Jurkat, Clone E6-1 (cell line): ENCODE measurements around the gene MKKS. TPM values are rescaled to one million over a fixed set of nuclear protein-coding genes. Genes with fewer than 3 reads are reported as not detected.

Source experiments
- DNase-seq: peaks from one replicate; pipeline ENCODE4 v3.0.0-alpha.2; 2011; ENCODE audit warnings: low read depth, low spot score
- H3K4me3 ChIP-seq: 2 replicates; pipeline ENCODE4 v1.5.1; 2011; ENCODE audit warnings: mild to moderate bottlenecking, low read length, control low read depth, moderate library complexity
- polyA plus RNA-seq: library from polyadenylated mRNA; unstranded; fragments of >200 nt; gene quantifications from one replicate; pipeline ENCODE4 v1.2.1, GENCODE V29; 2012; ENCODE audit warnings: missing spikeins; ENCODE audit not compliant: insufficient read length, insufficient read depth

The MKKS gene
- polyA plus RNA-seq: 15.2 TPM

DNA sequence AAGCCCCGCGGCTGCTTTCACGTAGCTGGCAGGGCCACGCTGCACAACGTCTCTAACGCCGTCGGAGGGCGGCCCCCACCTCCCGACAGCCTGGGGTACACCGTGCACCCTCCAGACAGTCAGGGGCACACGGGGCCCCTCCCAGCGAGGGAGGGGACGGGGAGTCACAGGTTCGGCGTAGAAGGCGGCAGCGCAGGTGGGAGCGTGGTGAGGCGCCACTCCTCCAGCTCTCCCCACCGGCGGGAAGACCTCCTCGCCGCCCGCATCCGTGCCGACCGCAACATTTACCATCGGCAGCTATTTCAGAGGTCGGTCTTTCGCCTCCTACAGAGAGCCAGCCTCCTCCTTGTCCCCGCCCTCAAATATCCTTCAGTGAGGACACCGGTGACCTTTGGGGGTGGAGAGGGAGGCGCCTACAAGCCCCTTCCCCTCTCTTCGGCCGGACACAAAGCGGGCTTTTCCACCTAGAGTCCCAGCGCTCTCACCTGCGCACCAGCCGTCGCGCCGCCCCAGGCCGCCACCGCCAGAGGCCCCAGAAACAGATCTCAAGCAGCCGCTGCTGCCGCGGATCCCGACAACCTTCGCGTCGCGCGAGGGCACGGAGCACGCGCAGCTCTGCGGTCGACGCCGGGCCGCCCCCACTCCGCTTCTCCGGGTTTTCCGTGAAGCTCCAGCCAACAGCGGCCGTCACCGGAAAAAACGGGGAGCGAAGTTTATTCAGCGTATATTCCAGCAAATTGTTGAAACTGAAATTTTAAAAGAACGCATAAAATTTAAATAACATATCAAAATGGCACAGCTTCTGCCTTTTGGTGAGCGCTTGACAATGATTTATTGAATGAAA lies at the start of gene MKKS:
Gene MKKS, minus strand, starts transcription at position 600 of the 844 bp plus-strand sequence. CDS start 20,708 bp downstream, outside the sequence.
- peak; percentile 87 for DNase-seq
- H3K4me3 ChIP-seq: peak within 1 kb of the TSS; percentile 63

GRCh38 chr20:10483691-10484090 lies 49.7 kb upstream of the MKKS start:
- DNase-seq: no peak
- no peak overlapping the region for H3K4me3 ChIP-seq

- DNase-seq: no peak
- H3K4me3 ChIP-seq: no peak overlapping the region
Observed at GRCh38 chr20:10481676-10482075, 47.7 kb upstream of the MKKS start.

DNA sequence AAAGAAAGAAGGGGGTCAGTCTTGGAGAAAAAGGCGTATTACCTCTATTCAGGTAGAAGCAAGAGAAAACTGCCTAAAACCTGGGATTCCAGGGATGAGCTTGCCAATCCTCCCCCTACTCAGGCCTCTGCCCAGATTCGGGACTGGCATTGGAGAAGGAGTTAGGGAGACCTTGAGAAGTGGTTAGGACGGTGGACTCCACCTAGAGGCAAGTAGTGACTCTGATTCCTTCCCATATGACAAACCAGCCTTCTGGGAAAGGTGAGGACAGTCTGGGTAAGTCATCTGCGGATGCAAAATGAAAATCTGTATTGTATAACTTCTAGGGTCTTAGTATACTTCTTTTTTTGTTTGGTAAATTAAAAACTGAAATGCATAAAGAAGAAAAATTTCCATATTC lies 44.9 kb upstream of the MKKS start:
- DNase-seq: no peak
- no peak overlapping the region for H3K4me3 ChIP-seq

DNA sequence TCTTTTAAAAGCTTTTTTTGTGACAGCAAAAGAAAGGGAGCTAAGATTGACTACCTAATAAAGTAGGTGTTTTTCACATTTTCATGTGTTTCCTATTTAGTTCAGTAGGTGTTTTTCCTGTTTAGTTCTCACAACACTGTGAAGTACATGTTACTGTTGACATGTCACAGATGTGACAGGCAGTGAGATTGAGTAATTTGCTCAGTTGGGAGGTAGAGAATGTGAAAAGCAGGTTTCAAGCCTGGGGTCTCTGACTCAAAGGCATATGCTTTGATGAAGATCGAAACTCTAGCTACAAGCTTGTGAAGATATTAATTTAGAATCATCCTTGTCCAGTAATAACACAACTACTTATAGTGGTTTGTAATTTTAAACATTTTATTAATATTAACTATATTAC lies 44.2 kb upstream of the MKKS start:
- DNase-seq: no peak
- no peak overlapping the region for H3K4me3 ChIP-seq

GRCh38 chr20:10476319-10476724 lies 42.3 kb upstream of the MKKS start:
- DNase-seq: no peak
- no peak overlapping the region for H3K4me3 ChIP-seq

- DNase-seq: no peak
- H3K4me3 ChIP-seq: no peak overlapping the region
Observed at GRCh38 chr20:10475225-10475624, 41.2 kb upstream of the MKKS start.

- H3K4me3 ChIP-seq: no peak overlapping the region
- no peak for DNase-seq
Observed at GRCh38 chr20:10474606-10475184, 40.7 kb upstream of the MKKS start.

DNA sequence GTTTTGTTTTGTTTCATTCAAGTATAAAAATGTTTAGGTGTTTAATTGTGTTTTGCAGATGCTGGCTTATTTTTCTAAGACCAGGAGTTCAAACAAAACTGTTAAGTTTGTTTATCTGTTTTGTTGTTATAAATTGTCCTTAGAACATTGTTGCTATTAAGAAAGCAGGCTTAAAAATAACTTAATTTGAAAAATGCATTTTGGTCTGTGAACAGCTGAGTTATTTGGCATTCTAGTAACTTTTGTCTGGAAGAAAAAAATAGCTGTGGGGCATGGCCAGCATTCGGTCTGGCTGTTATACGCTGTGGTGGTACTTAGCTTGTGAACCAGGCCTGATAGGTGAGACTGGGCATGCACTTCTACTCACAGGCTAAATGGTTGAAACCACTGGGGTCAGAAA lies 38.8 kb upstream of the MKKS start:
- no peak overlapping the region for H3K4me3 ChIP-seq
- no peak for DNase-seq

GRCh38 chr20:10470276-10470675 lies 36.3 kb upstream of the MKKS start:
- H3K4me3 ChIP-seq: no peak overlapping the region
- no peak for DNase-seq

GRCh38 chr20:10469599-10469998 lies 35.6 kb upstream of the MKKS start:
- no peak overlapping the region for H3K4me3 ChIP-seq
- DNase-seq: peak; percentile 65

DNA sequence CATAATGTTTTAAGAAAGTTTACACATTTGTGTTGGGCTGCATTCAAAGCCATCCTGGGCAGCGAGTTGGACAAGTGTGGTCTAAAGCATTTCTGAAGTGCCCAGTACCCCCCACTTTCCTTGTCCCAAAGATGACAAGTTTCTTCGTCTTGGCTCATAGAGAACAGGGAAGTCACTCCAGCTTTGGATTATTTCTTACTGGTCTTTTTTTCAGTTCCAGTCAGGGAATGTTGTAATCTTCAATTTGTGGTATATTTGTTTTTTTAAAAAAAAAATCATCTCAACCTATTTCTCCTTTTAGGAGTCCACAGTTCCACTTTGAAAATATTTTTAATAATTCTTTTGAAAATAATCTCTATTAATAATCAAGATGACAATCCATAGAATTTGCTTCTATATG lies 35.0 kb upstream of the MKKS start:
- no peak overlapping the region for H3K4me3 ChIP-seq
- DNase-seq: no peak

GRCh38 chr20:10468340-10468845 lies 34.4 kb upstream of the MKKS start:
- DNase-seq: no peak

DNA sequence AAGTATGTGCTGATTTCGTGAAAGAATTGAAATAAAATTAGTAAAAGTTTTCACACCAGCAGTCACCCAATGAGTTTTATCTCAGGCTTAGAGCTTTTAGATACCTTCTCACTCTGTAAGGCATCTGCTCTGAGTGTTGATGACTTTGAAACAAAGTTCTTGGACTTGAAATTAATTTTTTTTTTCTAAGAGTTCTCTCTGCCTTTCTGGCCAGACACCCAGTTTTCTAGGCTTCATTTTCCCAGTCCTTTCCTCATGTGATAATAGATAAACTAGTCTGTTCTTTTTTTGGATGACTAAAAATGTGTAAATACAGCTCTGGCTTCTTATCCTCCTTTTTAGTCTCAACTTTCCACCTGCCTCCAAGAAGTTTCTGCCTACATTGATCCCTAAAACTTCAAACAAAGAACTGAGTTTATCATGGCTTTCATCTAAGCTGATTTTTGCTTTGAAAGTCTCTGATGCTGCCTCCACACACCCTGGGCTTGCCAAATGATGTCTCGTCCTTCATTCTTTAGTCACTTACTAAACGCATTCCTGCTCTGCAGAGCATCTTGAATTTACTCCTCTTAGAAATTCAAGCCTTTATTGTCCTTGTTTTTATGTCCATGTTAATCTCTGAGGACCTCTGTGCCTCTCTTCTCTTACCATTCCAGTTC lies 33.8 kb upstream of the MKKS start:
- no peak for DNase-seq
- no peak overlapping the region for H3K4me3 ChIP-seq

More at GRCh38 chr20:10468340-10468845, 34.4 kb upstream of the MKKS start:
- H3K4me3 ChIP-seq: no peak overlapping the region

DNA sequence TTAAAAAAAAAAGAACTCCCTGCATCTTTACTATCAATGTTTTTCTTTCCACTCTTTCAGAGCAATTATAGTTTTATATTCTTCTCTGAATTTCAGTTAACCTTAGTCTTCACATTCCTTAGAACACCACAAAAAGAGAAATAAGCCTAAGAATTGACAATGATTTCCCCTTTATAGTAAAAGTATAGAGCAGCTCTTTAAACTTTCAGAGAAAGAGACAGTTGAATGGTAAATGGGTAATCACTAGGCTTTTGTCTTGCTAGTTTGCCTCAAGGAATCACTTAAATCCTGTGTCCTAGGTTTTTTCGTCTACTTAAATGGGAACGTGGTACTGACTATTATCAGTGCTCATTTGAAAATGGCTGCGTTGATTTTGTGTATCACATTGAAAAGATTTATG lies 32.8 kb upstream of the MKKS start:
- no peak for DNase-seq
- no peak overlapping the region for H3K4me3 ChIP-seq

DNA sequence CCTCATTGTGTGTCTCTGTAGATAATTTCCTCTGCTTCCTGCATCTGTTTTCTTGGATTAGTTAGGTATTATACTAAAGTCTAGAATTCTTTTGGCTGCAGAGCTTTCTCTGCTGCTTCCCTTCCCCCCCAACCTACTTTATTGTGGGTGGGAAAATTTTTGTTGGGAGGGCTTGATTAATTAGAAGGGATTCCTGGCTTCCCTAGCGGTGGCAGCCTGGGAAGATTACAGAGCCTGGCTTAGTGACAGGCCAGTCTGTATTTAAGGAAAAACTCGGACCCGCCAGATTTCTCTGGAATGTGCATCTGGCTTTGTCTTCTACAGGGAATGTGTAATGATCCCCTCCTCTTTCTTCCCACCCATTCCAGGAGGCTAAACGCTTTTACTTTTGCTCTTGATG lies 32.3 kb upstream of the MKKS start:
- DNase-seq: no peak

DNA sequence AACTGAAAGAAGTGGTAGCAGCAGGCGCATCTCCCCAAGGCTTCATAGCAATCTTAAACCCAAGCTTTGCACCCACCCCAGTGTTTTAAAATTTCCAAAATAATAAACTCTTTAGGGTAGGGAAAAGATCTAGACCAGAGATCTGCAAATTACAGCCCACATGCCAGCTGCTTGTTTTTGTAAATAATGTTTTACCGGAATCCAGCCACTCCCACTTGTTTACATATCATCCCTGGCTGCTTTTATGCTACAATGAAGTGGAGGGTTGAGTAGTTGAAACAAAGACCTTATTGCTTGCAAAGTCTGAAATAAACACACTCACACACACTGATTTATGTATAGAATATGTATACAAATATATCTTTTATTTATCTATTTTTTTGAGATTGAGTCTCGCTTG lies 31.1 kb upstream of the MKKS start:
- H3K4me3 ChIP-seq: no peak overlapping the region

More for the DNA sequence above, 32.3 kb upstream of the MKKS start:
- H3K4me3 ChIP-seq: no peak overlapping the region

GRCh38 chr20:10463622-10464021 lies 29.6 kb upstream of the MKKS start:
- H3K4me3 ChIP-seq: no peak overlapping the region
- no peak for DNase-seq

More for the DNA sequence above, 31.1 kb upstream of the MKKS start:
- no peak for DNase-seq

DNA sequence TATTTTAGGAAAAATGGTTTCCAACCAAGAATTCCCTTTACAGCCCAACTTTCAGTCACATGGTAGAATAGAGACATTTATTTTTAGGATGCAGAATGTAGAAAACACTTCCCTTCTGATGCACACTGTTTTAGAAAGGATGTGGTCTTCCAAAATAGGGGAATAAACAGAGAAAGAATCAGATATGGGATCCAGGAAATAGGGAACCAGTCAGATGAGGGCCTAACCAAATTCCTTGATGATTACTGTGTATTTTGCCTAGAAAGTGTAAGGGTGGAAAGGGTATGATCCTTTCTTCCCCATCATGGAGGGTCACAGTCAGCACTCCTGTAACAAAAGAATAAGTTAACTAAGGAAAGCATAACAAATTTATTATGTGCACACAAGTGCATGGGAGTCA lies 28.5 kb upstream of the MKKS start:
- DNase-seq: no peak
- no peak overlapping the region for H3K4me3 ChIP-seq

GRCh38 chr20:10461495-10461894 lies 27.5 kb upstream of the MKKS start:
- no peak for DNase-seq
- H3K4me3 ChIP-seq: no peak overlapping the region
